ENCODE results near the gene BOD1. TPM values are rescaled to one million over a fixed set of nuclear protein-coding genes. Genes with fewer than 3 reads are reported as not detected.

The BOD1 gene
- total RNA-seq, 1 experiment from 2014 or later, result 70.9 TPM

DNA sequence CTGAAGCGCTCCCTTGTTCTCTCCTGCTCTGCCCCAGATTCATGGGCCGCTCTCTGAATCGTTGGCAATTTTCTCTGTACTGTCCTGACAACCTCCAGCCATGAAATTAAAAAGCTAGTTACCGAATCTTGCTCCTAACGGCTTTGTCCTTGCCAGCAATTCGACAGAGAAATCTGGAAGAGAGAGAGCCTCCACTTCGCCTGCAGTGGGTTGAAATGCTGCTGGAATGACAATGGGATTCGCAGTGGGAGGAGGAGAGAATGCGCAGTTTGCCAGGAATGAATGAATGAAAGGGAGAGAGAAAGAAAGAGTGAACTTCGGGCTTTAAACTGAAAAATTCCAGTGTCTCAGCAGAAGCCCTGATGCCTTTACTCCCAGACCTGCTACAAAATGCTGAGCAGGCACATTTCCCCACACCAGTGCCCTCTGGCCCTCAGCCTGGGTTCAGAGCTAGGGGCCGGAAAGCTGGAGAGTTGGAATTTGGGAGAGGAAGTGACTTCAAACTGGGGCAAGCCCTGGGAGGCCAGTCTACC, 11.5 kb upstream of the BOD1 start:
- Histone ChIP-seq H3K4me1 (ENCODE audit: insufficient read depth, low read length, poor library complexity, severe bottlenecking) (no peaks in the 10 kb centered on the region), H3K36me3 (ENCODE audit: insufficient read depth, low read length, poor library complexity, severe bottlenecking) (no peaks in the 10 kb centered on the region), H3K9me3 (ENCODE audit: low read depth, low read length, poor library complexity, severe bottlenecking) (no peaks in the 10 kb centered on the region), H3K4me3 (ENCODE audit: low read depth, low read length, poor library complexity, severe bottlenecking) (no peak overlapping the region), H3K27me3 (replicated peaks; ENCODE audit: insufficient read depth, low read depth, low read length, poor library complexity) (no peaks in the 10 kb centered on the region), H3K27ac (ENCODE audit: low read depth, low read length, poor library complexity, severe bottlenecking) (no peak overlapping the region)
- CTCF ChIA-PET, result no interaction called here
- intact Hi-C loops (cut with micrococcal nuclease; ENCODE audit: unreplicated experiment), result no loop called here
- no peak for DNase-seq (ENCODE audit: low spot score)
- POLR2A ChIA-PET (ENCODE audit: low non-redundant PET), result no interaction called here
- no peak for TF ChIP-seq EZH2 (IDR thresholded peaks at IDR 0.05; ENCODE audit: borderline replicate concordance, low read depth, low read length, poor library complexity, severe bottlenecking)
- TF ChIP-seq, protein P1, sequence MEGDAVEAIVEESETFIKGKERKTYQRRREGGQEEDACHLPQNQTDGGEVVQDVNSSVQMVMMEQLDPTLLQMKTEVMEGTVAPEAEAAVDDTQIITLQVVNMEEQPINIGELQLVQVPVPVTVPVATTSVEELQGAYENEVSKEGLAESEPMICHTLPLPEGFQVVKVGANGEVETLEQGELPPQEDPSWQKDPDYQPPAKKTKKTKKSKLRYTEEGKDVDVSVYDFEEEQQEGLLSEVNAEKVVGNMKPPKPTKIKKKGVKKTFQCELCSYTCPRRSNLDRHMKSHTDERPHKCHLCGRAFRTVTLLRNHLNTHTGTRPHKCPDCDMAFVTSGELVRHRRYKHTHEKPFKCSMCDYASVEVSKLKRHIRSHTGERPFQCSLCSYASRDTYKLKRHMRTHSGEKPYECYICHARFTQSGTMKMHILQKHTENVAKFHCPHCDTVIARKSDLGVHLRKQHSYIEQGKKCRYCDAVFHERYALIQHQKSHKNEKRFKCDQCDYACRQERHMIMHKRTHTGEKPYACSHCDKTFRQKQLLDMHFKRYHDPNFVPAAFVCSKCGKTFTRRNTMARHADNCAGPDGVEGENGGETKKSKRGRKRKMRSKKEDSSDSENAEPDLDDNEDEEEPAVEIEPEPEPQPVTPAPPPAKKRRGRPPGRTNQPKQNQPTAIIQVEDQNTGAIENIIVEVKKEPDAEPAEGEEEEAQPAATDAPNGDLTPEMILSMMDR (conservative IDR thresholded peaks at IDR 0.05; ENCODE audit: low read depth, low read length), result no peak
- BruUV-seq (replicated peaks), result no TSS peak

DNA sequence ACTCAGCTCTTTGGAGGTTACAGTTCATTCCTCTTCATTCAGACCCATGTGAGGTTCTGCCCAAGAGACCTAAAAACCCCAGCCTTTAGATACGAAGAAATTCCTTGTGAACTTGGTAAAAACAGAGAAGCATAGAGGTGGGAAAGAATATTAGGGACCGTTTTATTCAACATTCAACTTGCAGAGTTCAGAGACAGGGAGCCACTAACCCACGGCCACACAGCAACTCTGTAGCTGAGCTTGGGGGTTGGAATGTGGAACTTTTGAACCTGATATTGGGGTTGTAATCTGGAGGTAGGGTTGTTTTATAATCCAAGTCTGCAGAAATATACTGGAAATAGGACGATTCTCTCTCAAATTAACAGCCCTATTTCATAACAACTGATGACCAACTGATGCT, 10.8 kb upstream of the BOD1 start:
- TF ChIP-seq, protein P1 (conservative IDR thresholded peaks at IDR 0.05; ENCODE audit: low read depth, low read length), result no peak
- no peak for TF ChIP-seq EZH2 (IDR thresholded peaks at IDR 0.05; ENCODE audit: borderline replicate concordance, low read depth, low read length, poor library complexity, severe bottlenecking)
- no peak for DNase-seq (ENCODE audit: low spot score)
- no peaks in the 10 kb centered on the region for H3K4me1 ChIP-seq (ENCODE audit: insufficient read depth, low read length, poor library complexity, severe bottlenecking)
- ChIA-PET CTCF (no interaction called here), POLR2A (ENCODE audit: low non-redundant PET) (no interaction called here)
- BruUV-seq (replicated peaks), result no TSS peak
- H3K4me3 ChIP-seq (ENCODE audit: low read depth, low read length, poor library complexity, severe bottlenecking), result no peak overlapping the region
- intact Hi-C loops (cut with micrococcal nuclease; ENCODE audit: unreplicated experiment), result no loop called here
- H3K36me3 ChIP-seq (ENCODE audit: insufficient read depth, low read length, poor library complexity, severe bottlenecking), result no peaks in the 10 kb centered on the region
- H3K27me3 ChIP-seq (replicated peaks; ENCODE audit: insufficient read depth, low read depth, low read length, poor library complexity), result no peaks in the 10 kb centered on the region
- H3K27ac ChIP-seq (ENCODE audit: low read depth, low read length, poor library complexity, severe bottlenecking), result no peak overlapping the region
- no peaks in the 10 kb centered on the region for H3K9me3 ChIP-seq (ENCODE audit: low read depth, low read length, poor library complexity, severe bottlenecking)

DNA sequence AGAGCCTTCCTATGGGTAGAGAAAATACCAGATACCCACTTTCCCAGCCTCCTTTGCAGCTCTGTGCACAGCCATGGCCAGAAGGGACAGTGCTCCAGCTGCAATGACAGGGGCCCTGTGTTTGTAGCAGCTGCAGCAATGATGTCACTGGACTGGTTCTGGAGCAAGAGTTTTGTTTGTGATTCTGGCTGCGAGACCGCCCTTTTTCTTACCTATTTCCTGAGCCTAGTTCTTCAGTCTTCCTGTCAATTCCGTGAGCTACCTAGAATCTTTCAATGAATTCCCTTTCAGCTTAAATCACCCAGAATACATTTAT, 10.0 kb upstream of the BOD1 start:
- TF ChIP-seq EZH2 (IDR thresholded peaks at IDR 0.05; ENCODE audit: borderline replicate concordance, low read depth, low read length, poor library complexity, severe bottlenecking), result no peak
- TF ChIP-seq, protein P1 (conservative IDR thresholded peaks at IDR 0.05; ENCODE audit: low read depth, low read length), result no peak
- DNase-seq (ENCODE audit: low spot score), result no peak
- no peaks in the 10 kb centered on the region for H3K9me3 ChIP-seq (ENCODE audit: low read depth, low read length, poor library complexity, severe bottlenecking)
- POLR2A ChIA-PET (ENCODE audit: low non-redundant PET), result no interaction called here
- no peak overlapping the region for H3K4me3 ChIP-seq (ENCODE audit: low read depth, low read length, poor library complexity, severe bottlenecking)
- H3K27me3 ChIP-seq (replicated peaks; ENCODE audit: insufficient read depth, low read depth, low read length, poor library complexity), result no peaks in the 10 kb centered on the region
- intact Hi-C loops (cut with micrococcal nuclease; ENCODE audit: unreplicated experiment), result no loop called here
- no peak overlapping the region for H3K27ac ChIP-seq (ENCODE audit: low read depth, low read length, poor library complexity, severe bottlenecking)
- no peaks in the 10 kb centered on the region for H3K36me3 ChIP-seq (ENCODE audit: insufficient read depth, low read length, poor library complexity, severe bottlenecking)
- BruUV-seq (replicated peaks), result no TSS peak
- H3K4me1 ChIP-seq (ENCODE audit: insufficient read depth, low read length, poor library complexity, severe bottlenecking), result peaks cover 5% of the 10 kb centered on the region
- CTCF ChIA-PET, result no interaction called here

Data from A673 (cell line).